Small intestine (tissue), 7 donors: ENCODE measurements around the gene TRMT1L. TPM values are rescaled to one million over a fixed set of nuclear protein-coding genes. Genes with fewer than 3 reads are reported as not detected.
A peak's percentile ranks its signal among the peaks of the same experiment; 100 is the strongest.

Experiments used
- DNase-seq, 2 donors: peaks; one replicate each; pipeline versions ENCODE4 v3.0.0 to v3.0.0-alpha.2; 2013
- FAIRE-seq: peaks from 2 replicates; lab custom pipeline; 2012; peaks lifted over from hg19 to GRCh38; lab: Jason Lieb, UNC
- H3K27ac ChIP-seq, 3 donors: one replicate each; pipeline ENCODE4 v1.5.1; 2013; ENCODE audit warnings: low read length in 2 of 3, mild to moderate bottlenecking in 2 of 3, control low read depth in 1 of 3, inconsistent platforms in 1 of 3, low read depth in 1 of 3, moderate library complexity in 1 of 3
- H3K27me3 ChIP-seq, 3 donors: one replicate each; pipeline ENCODE4 v1.6.1; 2013; ENCODE audit warnings: low read length in 3 of 3, inconsistent platforms in 1 of 3; ENCODE audit not compliant: control insufficient read depth in 3 of 3, insufficient read depth in 3 of 3
- H3K36me3 ChIP-seq, 3 donors: one replicate each; pipeline ENCODE4 v1.6.1; 2013; ENCODE audit warnings: low read length in 3 of 3, inconsistent platforms in 1 of 3, low read depth in 1 of 3, mild to moderate bottlenecking in 1 of 3, moderate library complexity in 1 of 3; ENCODE audit not compliant: control insufficient read depth in 3 of 3, insufficient read depth in 2 of 3
- H3K4me1 ChIP-seq, 3 donors: one replicate each; pipeline ENCODE4 v1.6.1; 2013; ENCODE audit warnings: low read length in 2 of 3, inconsistent platforms in 1 of 3, low read depth in 1 of 3, mild to moderate bottlenecking in 1 of 3, moderate library complexity in 1 of 3; ENCODE audit not compliant: control insufficient read depth in 3 of 3, insufficient read depth in 2 of 3
- H3K4me3 ChIP-seq, 3 donors: one replicate each; pipeline ENCODE4 v1.5.1; 2013; ENCODE audit warnings: low read length in 3 of 3, control low read depth in 1 of 3, inconsistent platforms in 1 of 3, low read depth in 1 of 3, mild to moderate bottlenecking in 1 of 3, moderate library complexity in 1 of 3
- H3K9me3 ChIP-seq, 2 donors: one replicate each; pipeline ENCODE4 v1.6.1; 2013; ENCODE audit warnings: low read depth in 1 of 2, low read length in 1 of 2; ENCODE audit not compliant: control insufficient read depth in 2 of 2, insufficient read depth in 1 of 2
- WGBS, 3 donors: extraction: QIAGEN DNeasy Blood & Tissue Kit; methylation state at CpG; one replicate each; pipeline ENCODE4 v1.1.7; 2013; 5-methylcytosine and 5-hydroxymethylcytosine counted together
- polyA plus RNA-seq, 4 donors: library from polyadenylated mRNA; stranded (reverse) in 3 of 4; unstranded in 1 of 4; fragments of 200-250 nt in 3 of 4; fragments of 120-200 nt in 1 of 4; gene quantifications; one replicate each; pipeline versions ENCODE4 v1.2.1 to v1.2.3, GENCODE V29; 2013
- donor health status: healthy with polysubstance abuse.
- donor health status: control.
- donor health status: control.
- donor health status: Bipolar disorder and iron deficiency.
- donor health status: healthy.

The TRMT1L gene
- polyA plus RNA-seq, 4 donors = 5.4 to 16.8 (median 10.1) TPM

GRCh38 chr1:185080422-185080821 is 76.3 kb downstream of the TRMT1L start:
- FAIRE-seq (no peak), DNase-seq (no peak)
- H3K4me1 ChIP-seq = no peaks in the 10 kb centered on the region
- no peak overlapping the region for H3K4me3 ChIP-seq
- no peak overlapping the region for H3K27ac ChIP-seq
- H3K9me3 ChIP-seq = peaks cover 0 to 3% of the 10 kb centered on the region in 2 donors
- peaks cover 0 to 4% (median 0%) of the 10 kb centered on the region in 3 donors for H3K36me3 ChIP-seq
- H3K27me3 ChIP-seq = no peaks in the 10 kb centered on the region

GRCh38 chr1:185077374-185077773 is 79.4 kb downstream of the TRMT1L start:
- no peaks in the 10 kb centered on the region for H3K4me1 ChIP-seq
- H3K27ac ChIP-seq = no peak overlapping the region
- H3K36me3 ChIP-seq = peaks cover 0 to 4% (median 0%) of the 10 kb centered on the region in 3 donors
- FAIRE-seq (no peak), DNase-seq (no peak)
- peaks cover 0 to 3% of the 10 kb centered on the region in 2 donors for H3K9me3 ChIP-seq
- WGBS, 3 donors = 84 to 88% (median 85%) methylated on average over 4 of the region's 4 CpGs
- no peak overlapping the region for H3K4me3 ChIP-seq
- H3K27me3 ChIP-seq = no peaks in the 10 kb centered on the region

- H3K36me3 ChIP-seq = no peaks in the 10 kb centered on the region
- H3K4me1 ChIP-seq = no peaks in the 10 kb centered on the region
- WGBS, 3 donors = 79 to 89% (median 89%) methylated on average over 3 of the region's 3 CpGs
- no peaks in the 10 kb centered on the region for H3K27me3 ChIP-seq
- FAIRE-seq (no peak), DNase-seq (no peak)
- no peaks in the 10 kb centered on the region for H3K9me3 ChIP-seq
- no peak overlapping the region for H3K4me3 ChIP-seq
- H3K27ac ChIP-seq = no peak overlapping the region
Measured at GRCh38 chr1:185075476-185075875, 81.3 kb downstream of the TRMT1L start.

DNA sequence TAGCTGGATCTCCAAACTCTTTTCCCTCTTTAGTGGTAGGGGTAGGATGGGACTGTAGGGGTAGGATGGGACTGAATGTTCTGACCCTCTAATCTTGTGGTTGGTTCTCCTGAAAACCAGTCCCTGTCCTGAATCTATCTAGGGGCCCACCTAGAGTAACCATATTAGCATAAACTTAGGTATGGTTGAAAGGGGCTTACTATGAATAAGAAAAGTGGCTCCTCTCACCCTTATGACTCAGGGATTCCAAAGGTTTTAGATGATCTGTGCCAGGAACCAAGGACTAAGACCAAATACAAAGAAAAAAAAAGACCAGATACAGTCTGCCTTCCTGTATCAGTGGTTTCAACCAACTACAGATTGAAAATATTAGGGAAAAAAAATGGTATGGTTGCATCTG is 82.4 kb downstream of the TRMT1L start:
- no peak for FAIRE-seq
- H3K4me3 ChIP-seq = no peak overlapping the region
- no peak overlapping the region for H3K27ac ChIP-seq
- no peaks in the 10 kb centered on the region for H3K36me3 ChIP-seq
- H3K4me1 ChIP-seq = no peaks in the 10 kb centered on the region
- H3K27me3 ChIP-seq = no peaks in the 10 kb centered on the region
- DNase-seq = no peak
- no peaks in the 10 kb centered on the region for H3K9me3 ChIP-seq

- H3K27ac ChIP-seq = no peak overlapping the region
- no peaks in the 10 kb centered on the region for H3K36me3 ChIP-seq
- 98 to 100% (median 100%) methylated on average over 2 of the region's 2 CpGs for WGBS, 3 donors
- H3K9me3 ChIP-seq = no peaks in the 10 kb centered on the region
- no peak for DNase-seq
- no peaks in the 10 kb centered on the region for H3K4me1 ChIP-seq
- FAIRE-seq = no peak
- H3K4me3 ChIP-seq = no peak overlapping the region
- no peaks in the 10 kb centered on the region for H3K27me3 ChIP-seq
Measured at GRCh38 chr1:185073725-185074124, 83.0 kb downstream of the TRMT1L start.

GRCh38 chr1:185070051-185070450 is 86.7 kb downstream of the TRMT1L start:
- no peaks in the 10 kb centered on the region for H3K27me3 ChIP-seq
- FAIRE-seq = no peak
- H3K36me3 ChIP-seq = peaks cover 0 to 3% (median 0%) of the 10 kb centered on the region in 3 donors
- no peaks in the 10 kb centered on the region for H3K9me3 ChIP-seq
- H3K4me3 ChIP-seq = no peak overlapping the region
- no peaks in the 10 kb centered on the region for H3K4me1 ChIP-seq
- no peak overlapping the region for H3K27ac ChIP-seq
- DNase-seq = no peak

DNA sequence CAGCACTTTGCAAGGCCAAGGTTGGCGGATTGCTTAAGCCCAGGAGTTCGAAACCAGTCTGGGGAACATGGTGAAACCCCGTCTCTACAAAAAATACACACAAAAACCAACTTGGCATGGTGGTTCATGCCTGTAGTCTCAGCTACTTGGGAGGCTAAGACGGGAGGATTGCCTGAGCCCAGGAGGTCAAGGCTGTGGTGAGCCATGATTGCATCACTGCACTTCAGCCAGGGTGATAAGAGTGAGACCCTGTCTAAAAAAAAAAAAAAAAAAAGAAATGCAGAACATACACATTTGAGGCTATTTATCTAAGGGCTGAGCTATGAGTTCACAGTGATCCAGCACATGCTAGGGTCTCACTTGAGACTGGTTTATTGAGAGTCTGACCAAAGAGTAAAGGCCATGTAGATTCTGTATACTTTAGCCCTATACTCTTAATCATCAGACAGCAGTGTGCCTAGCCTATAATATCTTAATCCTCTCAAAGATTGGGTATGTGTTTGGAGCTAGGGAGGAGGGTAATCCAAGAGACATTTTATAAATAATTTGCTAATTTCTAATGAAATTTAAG is 87.5 kb downstream of the TRMT1L start:
- peaks cover 0 to 3% (median 0%) of the 10 kb centered on the region in 3 donors for H3K36me3 ChIP-seq
- no peaks in the 10 kb centered on the region for H3K9me3 ChIP-seq
- DNase-seq (peak; percentile 21 to 23), FAIRE-seq (no peak)
- H3K4me3 ChIP-seq = no peak overlapping the region
- no peaks in the 10 kb centered on the region for H3K4me1 ChIP-seq
- H3K27me3 ChIP-seq = no peaks in the 10 kb centered on the region
- WGBS, 3 donors = 87 to 94% (median 91%) methylated on average over 4 of the region's 4 CpGs
- no peak overlapping the region for H3K27ac ChIP-seq

GRCh38 chr1:185068341-185068740 is 88.4 kb downstream of the TRMT1L start:
- Histone ChIP-seq H3K9me3 (peaks cover 0 to 4% of the 10 kb centered on the region in 2 donors), H3K4me1 (no peaks in the 10 kb centered on the region), H3K27ac (no peak overlapping the region), H3K27me3 (no peaks in the 10 kb centered on the region), H3K4me3 (no peak overlapping the region), H3K36me3 (peaks cover 0 to 3% (median 0%) of the 10 kb centered on the region in 3 donors)
- no peak for DNase-seq
- FAIRE-seq = no peak
